Thymus (tissue), 11 donors: Measurements from ENCODE around the gene SLC38A6. TPM values are rescaled to one million over a fixed set of nuclear protein-coding genes. Genes with fewer than 3 reads are reported as not detected.

Experiments used
- DNase-seq, 9 donors: peaks; one replicate each; pipeline ENCODE4 v3.0.0-alpha.2; 2013; ENCODE audit warnings: low spot score in 9 of 9, low read depth in 6 of 9, missing footprints in 1 of 9
- H3K27ac ChIP-seq, 2 donors: one replicate each; pipeline ENCODE4 v1.5.1; 2013; ENCODE audit warnings: control low read depth in 1 of 2, low read depth in 1 of 2, low read length in 1 of 2, mild to moderate bottlenecking in 1 of 2, moderate library complexity in 1 of 2
- H3K27me3 ChIP-seq, 2 donors: one replicate each; pipeline ENCODE4 v1.5.1; 2013; ENCODE audit warnings: low read length in 1 of 2; ENCODE audit not compliant: control insufficient read depth in 2 of 2, insufficient read depth in 1 of 2
- H3K36me3 ChIP-seq, 2 donors: one replicate each; pipeline ENCODE4 v1.5.1; 2013; ENCODE audit warnings: low read length in 1 of 2, mild to moderate bottlenecking in 1 of 2, moderate library complexity in 1 of 2; ENCODE audit not compliant: control insufficient read depth in 2 of 2, insufficient read depth in 2 of 2
- H3K4me1 ChIP-seq, 2 donors: one replicate each; pipeline ENCODE4 v1.5.1; 2013; ENCODE audit warnings: low read length in 2 of 2; ENCODE audit not compliant: control insufficient read depth in 2 of 2, insufficient read depth in 2 of 2
- H3K4me3 ChIP-seq, 2 donors: one replicate each; pipeline ENCODE4 v1.5.1; 2013; ENCODE audit warnings: low read length in 2 of 2, control low read depth in 1 of 2, mild to moderate bottlenecking in 1 of 2
- H3K9me3 ChIP-seq, 2 donors: one replicate each; pipeline ENCODE4 v1.5.1; 2013; ENCODE audit warnings: low read length in 1 of 2, mild to moderate bottlenecking in 1 of 2; ENCODE audit not compliant: control insufficient read depth in 2 of 2, insufficient read depth in 1 of 2
- WGBS: extraction: QIAGEN DNeasy Blood & Tissue Kit; methylation state at CpG from one replicate; pipeline ENCODE4 v1.1.7; 2013; 5-methylcytosine and 5-hydroxymethylcytosine counted together
- polyA plus RNA-seq: library from polyadenylated mRNA; stranded (reverse); fragments of 200-250 nt; gene quantifications from one replicate; pipeline ENCODE4 v1.2.3, GENCODE V29; 2013
- total RNA-seq: library from RNA; stranded (reverse); fragments of 120-200 nt; gene quantifications from one replicate; pipeline ENCODE4 v1.2.4, GENCODE V29; 2013
- donor health status: healthy.

Gene SLC38A6
- total and polyA plus RNA-seq, 2 donors, result 10.1 to 27.0 TPM

GRCh38 chr14:60972295-60972694 is 8.8 kb upstream of the SLC38A6 start:
- Histone ChIP-seq H3K4me3 (no peak overlapping the region), H3K27ac (no peak overlapping the region), H3K27me3 (no peaks in the 10 kb centered on the region), H3K9me3 (no peaks in the 10 kb centered on the region), H3K4me1 (no peaks in the 10 kb centered on the region), H3K36me3 (no peaks in the 10 kb centered on the region)
- WGBS, result 99% methylated on average over 15 of the region's 15 CpGs
- DNase-seq, result no peak

DNA sequence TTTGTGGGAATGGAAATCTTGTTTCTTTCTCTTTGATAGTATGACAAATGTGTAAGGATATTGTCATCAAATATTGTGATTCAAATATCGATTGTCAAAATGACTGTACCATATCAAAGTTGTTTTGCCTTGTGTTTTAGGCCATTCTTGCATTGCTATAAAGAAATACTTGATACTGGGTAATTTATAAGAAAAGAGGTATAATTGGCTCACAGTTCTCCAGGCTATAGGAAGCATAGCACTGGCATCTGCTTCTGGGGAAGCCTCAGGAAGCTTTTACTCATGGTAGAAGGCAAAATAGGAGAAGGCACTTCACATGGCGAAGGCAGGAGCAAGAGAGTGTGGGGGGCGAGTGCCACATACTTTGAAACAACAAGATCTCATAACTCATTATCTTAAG is 8.0 kb upstream of the SLC38A6 start:
- whole genome bisulfite sequencing, result 97% methylated on average over 3 of the region's 3 CpGs

GRCh38 chr14:60974090-60974651 is 6.9 kb upstream of the SLC38A6 start:
- no peaks in the 10 kb centered on the region for H3K4me1 ChIP-seq
- H3K27ac ChIP-seq, result no peak overlapping the region
- no peaks in the 10 kb centered on the region for H3K36me3 ChIP-seq
- WGBS, result 97% methylated on average over 6 of the region's 6 CpGs
- H3K9me3 ChIP-seq, result no peaks in the 10 kb centered on the region
- no peak for DNase-seq
- no peak overlapping the region for H3K4me3 ChIP-seq
- H3K27me3 ChIP-seq, result no peaks in the 10 kb centered on the region

More for the DNA sequence above, 8.0 kb upstream of the SLC38A6 start:
- no peaks in the 10 kb centered on the region for H3K4me1 ChIP-seq
- no peak overlapping the region for H3K27ac ChIP-seq
- H3K27me3 ChIP-seq, result no peaks in the 10 kb centered on the region
- no peak for DNase-seq
- H3K36me3 ChIP-seq, result no peaks in the 10 kb centered on the region
- H3K9me3 ChIP-seq, result no peaks in the 10 kb centered on the region
- no peak overlapping the region for H3K4me3 ChIP-seq

DNA sequence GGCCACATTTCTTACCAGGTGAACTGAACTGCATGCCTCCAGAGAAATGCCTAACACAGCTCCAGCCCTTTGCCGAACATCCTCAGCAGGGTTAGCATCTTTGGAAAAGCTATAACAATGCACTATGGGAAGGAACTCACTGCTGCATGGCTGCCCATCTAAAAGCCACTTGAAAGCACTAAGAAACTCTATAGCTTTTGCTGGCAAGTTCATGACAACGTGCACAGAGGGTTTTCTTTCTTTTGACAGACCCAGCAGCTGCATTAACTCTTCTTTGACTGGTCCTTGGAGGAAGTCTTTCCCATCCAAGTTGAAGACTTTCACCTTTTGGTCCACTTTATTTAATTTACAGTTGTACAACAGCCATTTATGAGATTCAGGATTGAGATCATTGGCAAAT is 5.5 kb upstream of the SLC38A6 start:
- DNase-seq, result peak in 1 of 9 donors; percentile 2
- no peaks in the 10 kb centered on the region for H3K36me3 ChIP-seq
- no peaks in the 10 kb centered on the region for H3K27me3 ChIP-seq
- H3K4me1 ChIP-seq, result peaks cover 0 to 4% of the 10 kb centered on the region in 2 donors
- H3K9me3 ChIP-seq, result no peaks in the 10 kb centered on the region
- H3K27ac ChIP-seq, result no peak overlapping the region
- no peak overlapping the region for H3K4me3 ChIP-seq
- WGBS, result 59% methylated on average over 2 of the region's 2 CpGs

- DNase-seq, result no peak
- no peaks in the 10 kb centered on the region for H3K9me3 ChIP-seq
- H3K4me3 ChIP-seq, result no peak overlapping the region
- WGBS, result 95% methylated on average over 2 of the region's 2 CpGs
- H3K4me1 ChIP-seq, result peaks cover 7 to 16% of the 10 kb centered on the region in 2 donors
- H3K27me3 ChIP-seq, result no peaks in the 10 kb centered on the region
- H3K36me3 ChIP-seq, result no peaks in the 10 kb centered on the region
- no peak overlapping the region for H3K27ac ChIP-seq
Observed at GRCh38 chr14:60977847-60978246, 3.2 kb upstream of the SLC38A6 start.

- no peaks in the 10 kb centered on the region for H3K27me3 ChIP-seq
- H3K27ac ChIP-seq, result peak overlapping the region; percentile 83 to 84
- no peaks in the 10 kb centered on the region for H3K9me3 ChIP-seq
- H3K36me3 ChIP-seq, result peaks cover 3 to 5% of the 10 kb centered on the region in 2 donors
- H3K4me1 ChIP-seq, result peaks cover 7 to 16% of the 10 kb centered on the region in 2 donors
- peak overlapping the region; percentile 76 to 93 for H3K4me3 ChIP-seq
- WGBS, result 13% methylated on average over 12 of the region's 12 CpGs
- peak in 1 of 9 donors; percentile 1 for DNase-seq
Observed at GRCh38 chr14:60981633-60982455, 799 bp downstream of the SLC38A6 start.

GRCh38 chr14:60984196-60984595 is 3.2 kb downstream of the SLC38A6 start:
- H3K27me3 ChIP-seq, result no peaks in the 10 kb centered on the region
- H3K9me3 ChIP-seq, result no peaks in the 10 kb centered on the region
- H3K36me3 ChIP-seq, result peaks cover 9 to 12% of the 10 kb centered on the region in 2 donors
- no peak for DNase-seq
- peaks cover 7 to 16% of the 10 kb centered on the region in 2 donors for H3K4me1 ChIP-seq
- H3K27ac ChIP-seq, result no peak overlapping the region
- no peak overlapping the region for H3K4me3 ChIP-seq
- WGBS, result 96% methylated on average over 1 of the region's 1 CpG

GRCh38 chr14:60986500-60986899 is 5.5 kb downstream of the SLC38A6 start:
- H3K9me3 ChIP-seq, result no peaks in the 10 kb centered on the region
- H3K27ac ChIP-seq, result no peak overlapping the region
- peaks cover 7 to 9% of the 10 kb centered on the region in 2 donors for H3K4me1 ChIP-seq
- over 99% methylated on average over 2 of the region's 2 CpGs for WGBS
- no peaks in the 10 kb centered on the region for H3K27me3 ChIP-seq
- peaks cover 13 to 21% of the 10 kb centered on the region in 2 donors for H3K36me3 ChIP-seq
- no peak for DNase-seq
- no peak overlapping the region for H3K4me3 ChIP-seq

- no peaks in the 10 kb centered on the region for H3K9me3 ChIP-seq
- DNase-seq, result no peak
- H3K4me1 ChIP-seq, result no peaks in the 10 kb centered on the region
- no peaks in the 10 kb centered on the region for H3K27me3 ChIP-seq
- H3K4me3 ChIP-seq, result no peak overlapping the region
- no peak overlapping the region for H3K27ac ChIP-seq
- 94% methylated on average over 2 of the region's 2 CpGs for WGBS
- peaks cover 13 to 25% of the 10 kb centered on the region in 2 donors for H3K36me3 ChIP-seq
Observed at GRCh38 chr14:60989599-60989998, 8.6 kb downstream of the SLC38A6 start.
